Stimulated activated naive B cell treated with anti-CD40 and anti-IgM and Interleukin-4, amounts not matched to agents 10 μg/mL and 1 μg/mL and 100 μg/mL, for 72 hours (primary cell): ENCODE results near the gene PPP2R2B.

Experiments
- ATAC-seq, 2 donors: fragments of 150-1000 bp; cut with Tn5 transposase; replicated peaks; 2 replicates each; pipeline ENCODE4 v1.10.0; 2021; ENCODE audit warnings: moderate library complexity in 1 of 2
- DNase-seq: peaks from one replicate; pipeline ENCODE4 v3.0.0; 2021
- H3K27ac Mint-ChIP-seq: one replicate; pipeline ENCODE4 v1.8.0; 2022; ENCODE audit warnings: mild to moderate bottlenecking, mixed read lengths
- H3K27me3 Mint-ChIP-seq, 2 donors: one replicate each; pipeline ENCODE4 v1.8.0; 2022; ENCODE audit warnings: mixed read lengths in 2 of 2
- H3K36me3 Mint-ChIP-seq, 2 donors: one replicate each; pipeline ENCODE4 v1.8.0; 2022; ENCODE audit warnings: mixed read lengths in 2 of 2, mild to moderate bottlenecking in 1 of 2
- H3K4me1 Mint-ChIP-seq, 2 donors: one replicate each; pipeline ENCODE4 v1.8.0; 2022; ENCODE audit warnings: mixed read lengths in 2 of 2, mild to moderate bottlenecking in 1 of 2
- H3K4me3 Mint-ChIP-seq, 2 donors: one replicate each; pipeline ENCODE4 v1.8.0; 2022; ENCODE audit warnings: mild to moderate bottlenecking in 2 of 2, mixed read lengths in 2 of 2, moderate library complexity in 1 of 2
- H3K9me3 Mint-ChIP-seq, 2 donors: one replicate each; pipeline ENCODE4 v1.8.0; 2022; ENCODE audit warnings: mixed read lengths in 2 of 2, mild to moderate bottlenecking in 1 of 2

PPP2R2B gene

GRCh38 chr5:146796911-146797310 lies 81.6 kb downstream of the PPP2R2B start:
- DNase-seq (no peak), ATAC-seq (no peak)
- Mint-ChIP-seq H3K27me3 (no peaks in the 10 kb centered on the region), H3K4me1 (no peaks in the 10 kb centered on the region), H3K36me3 (no peaks in the 10 kb centered on the region), H3K4me3 (no peak overlapping the region), H3K27ac (no peak overlapping the region), H3K9me3 (no peaks in the 10 kb centered on the region)

- Mint-ChIP-seq H3K4me1 (no peaks in the 10 kb centered on the region), H3K4me3 (no peak overlapping the region), H3K27ac (no peak overlapping the region), H3K9me3 (no peaks in the 10 kb centered on the region), H3K27me3 (no peaks in the 10 kb centered on the region), H3K36me3 (no peaks in the 10 kb centered on the region)
- no peak for DNase-seq
- ATAC-seq, result no peak
These were observed 82.4 kb downstream of the PPP2R2B start for GRCh38 chr5:146796144-146796543.

DNA sequence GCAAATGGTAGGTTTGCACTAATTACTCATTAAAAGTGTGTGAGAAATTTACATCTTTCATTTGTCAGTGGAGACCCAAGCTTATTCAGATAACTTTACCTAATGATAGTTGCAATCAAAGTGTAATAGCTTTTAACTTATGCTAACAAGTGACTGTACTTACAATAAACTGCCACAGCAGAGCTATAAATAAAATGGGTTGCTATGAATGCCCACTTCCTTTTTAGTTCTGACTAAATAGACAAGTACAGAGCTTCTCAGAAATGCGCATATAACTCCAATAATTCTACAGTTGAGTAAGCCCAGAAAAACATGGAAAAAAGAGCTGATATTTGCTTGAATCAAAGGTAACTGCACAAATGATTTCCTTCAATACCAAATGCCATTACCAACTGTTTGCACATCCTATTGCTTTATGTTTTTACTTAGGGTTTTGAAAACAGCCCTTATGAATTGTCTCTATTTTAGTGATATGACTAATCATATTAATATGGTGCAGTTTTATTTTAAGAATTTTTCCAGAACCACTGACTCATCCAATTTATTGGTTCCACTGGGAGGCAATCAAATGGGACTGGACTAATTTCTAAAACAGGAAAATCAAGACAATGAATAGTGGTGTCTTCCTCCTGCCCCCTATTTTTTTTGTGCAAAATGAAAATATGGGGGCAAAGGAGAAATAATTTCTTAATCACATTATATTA lies 84.1 kb downstream of the PPP2R2B start:
- DNase-seq, result no peak
- peak; percentile 85 to 88 for ATAC-seq
- Mint-ChIP-seq H3K36me3 (no peaks in the 10 kb centered on the region), H3K4me3 (no peak overlapping the region), H3K27me3 (no peaks in the 10 kb centered on the region), H3K9me3 (no peaks in the 10 kb centered on the region), H3K4me1 (no peaks in the 10 kb centered on the region), H3K27ac (no peak overlapping the region)

DNA sequence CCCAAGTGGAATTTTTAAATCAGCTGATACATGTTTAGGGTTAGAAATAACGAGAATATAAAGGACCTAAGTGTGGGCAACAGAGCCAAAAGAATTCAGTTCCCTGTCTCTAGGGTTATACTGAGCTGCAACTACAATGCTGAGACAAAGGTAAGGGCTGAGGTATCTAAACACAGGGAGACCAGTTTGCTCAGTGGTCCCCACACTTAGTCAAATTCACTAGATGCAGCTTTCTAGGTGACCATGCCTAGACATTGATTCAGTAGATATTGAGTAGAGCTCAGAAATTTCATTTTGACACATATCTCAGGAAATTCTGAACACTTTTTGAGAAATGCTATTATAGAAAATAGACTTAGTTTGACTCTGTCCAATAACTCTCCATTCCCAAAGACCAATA lies 84.8 kb downstream of the PPP2R2B start:
- Mint-ChIP-seq H3K9me3 (no peaks in the 10 kb centered on the region), H3K27ac (no peak overlapping the region), H3K36me3 (no peaks in the 10 kb centered on the region), H3K4me1 (no peaks in the 10 kb centered on the region), H3K27me3 (no peaks in the 10 kb centered on the region), H3K4me3 (no peak overlapping the region)
- ATAC-seq (no peak), DNase-seq (no peak)

GRCh38 chr5:146791471-146791870 lies 87.1 kb downstream of the PPP2R2B start:
- no peaks in the 10 kb centered on the region for H3K27me3 Mint-ChIP-seq
- H3K36me3 Mint-ChIP-seq, result no peaks in the 10 kb centered on the region
- H3K4me1 Mint-ChIP-seq, result no peaks in the 10 kb centered on the region
- H3K27ac Mint-ChIP-seq, result no peak overlapping the region
- DNase-seq (no peak), ATAC-seq (no peak)
- H3K4me3 Mint-ChIP-seq, result no peak overlapping the region
- no peaks in the 10 kb centered on the region for H3K9me3 Mint-ChIP-seq

DNA sequence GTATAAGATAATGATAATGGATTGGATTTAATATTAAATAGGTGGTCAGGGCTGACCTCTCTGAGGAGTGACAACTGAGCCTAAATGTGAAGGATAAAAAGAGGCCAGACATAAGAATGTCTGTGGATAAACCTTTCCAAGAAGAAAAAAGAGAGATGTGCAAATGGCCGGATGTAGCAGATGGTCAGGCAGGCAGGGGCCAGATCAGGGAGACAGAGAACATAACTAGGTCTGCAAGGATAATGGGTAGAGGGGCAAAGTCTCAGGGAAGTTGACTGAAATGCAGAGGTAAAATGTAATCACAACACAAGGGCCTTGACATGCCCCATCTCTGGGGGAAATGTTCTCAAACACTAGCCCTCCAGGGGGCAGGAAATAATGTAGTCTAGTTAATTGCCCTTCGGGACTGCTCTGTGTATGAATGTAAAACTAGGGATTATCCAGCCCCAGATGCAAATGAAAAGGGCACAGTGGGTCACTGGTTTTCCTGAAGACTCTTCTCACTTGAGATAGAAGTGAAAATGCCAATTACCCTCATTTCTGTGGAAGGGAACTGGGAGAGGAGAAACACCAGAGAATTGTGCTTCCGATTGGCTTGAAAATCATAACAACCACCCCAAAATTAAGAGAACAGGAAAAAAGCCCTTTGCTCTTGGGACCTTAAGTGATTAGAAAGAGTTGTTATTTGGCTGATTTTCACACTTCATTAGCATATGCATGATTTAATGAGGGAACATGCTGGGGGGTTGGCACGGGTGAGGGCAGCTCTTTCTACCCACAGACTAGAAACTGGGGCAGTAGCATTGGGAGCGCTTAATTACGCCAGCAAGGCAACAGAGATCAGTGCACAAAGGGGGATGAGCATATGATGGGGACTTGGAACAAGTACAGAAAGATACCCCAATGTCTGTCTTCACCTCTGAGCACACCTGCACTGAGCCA lies 88.6 kb downstream of the PPP2R2B start:
- Mint-ChIP-seq H3K4me3 (no peak overlapping the region), H3K36me3 (no peaks in the 10 kb centered on the region), H3K27me3 (no peaks in the 10 kb centered on the region), H3K9me3 (no peaks in the 10 kb centered on the region), H3K4me1 (no peaks in the 10 kb centered on the region), H3K27ac (no peak overlapping the region)
- DNase-seq (no peak), ATAC-seq (no peak)

DNA sequence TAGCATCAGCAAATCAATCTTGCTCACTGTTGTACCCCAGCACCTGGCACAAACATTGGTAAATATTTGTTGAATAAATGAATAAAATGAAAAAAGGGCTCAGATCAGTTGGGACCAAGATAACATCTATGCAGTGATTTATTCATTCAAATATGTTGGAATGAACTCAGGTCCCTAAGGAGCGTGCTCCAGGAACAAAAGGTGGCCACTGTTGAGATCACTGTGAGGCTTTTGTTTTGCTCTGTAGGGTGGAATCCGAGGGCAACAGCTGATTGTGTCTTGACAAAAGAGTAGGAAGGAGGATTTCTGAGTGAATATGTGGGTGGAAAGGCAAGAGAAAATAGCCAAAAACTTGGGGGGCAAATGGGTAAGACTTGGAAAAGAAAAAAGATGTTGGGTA lies 89.7 kb downstream of the PPP2R2B start:
- Mint-ChIP-seq H3K9me3 (no peaks in the 10 kb centered on the region), H3K27me3 (no peaks in the 10 kb centered on the region), H3K36me3 (no peaks in the 10 kb centered on the region), H3K4me3 (no peak overlapping the region), H3K4me1 (no peaks in the 10 kb centered on the region), H3K27ac (no peak overlapping the region)
- DNase-seq (no peak), ATAC-seq (no peak)

DNA sequence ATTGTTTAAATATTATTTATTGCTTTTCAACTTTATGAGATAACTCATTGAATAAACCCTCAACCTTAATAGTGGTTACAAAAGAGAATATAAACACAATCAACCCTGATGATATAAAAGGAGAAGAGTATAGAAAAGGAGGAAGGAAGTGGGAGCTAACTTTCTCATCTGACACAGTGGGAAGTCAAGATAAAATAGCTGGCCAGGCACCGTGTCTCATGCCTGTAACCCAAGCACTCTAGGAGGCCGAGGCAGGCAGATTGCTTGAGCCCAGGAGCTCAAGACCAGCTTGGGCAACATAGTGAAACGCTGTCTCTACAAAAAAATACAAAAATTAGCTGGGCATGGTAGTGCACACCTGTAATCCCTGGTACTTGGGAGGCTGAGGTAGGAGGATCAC lies 93.5 kb downstream of the PPP2R2B start:
- Mint-ChIP-seq H3K9me3 (peaks cover 0 to 2% of the 10 kb centered on the region in 2 donors), H3K4me3 (no peak overlapping the region), H3K4me1 (no peaks in the 10 kb centered on the region), H3K36me3 (no peaks in the 10 kb centered on the region), H3K27me3 (no peaks in the 10 kb centered on the region), H3K27ac (no peak overlapping the region)
- DNase-seq, result no peak
- no peak for ATAC-seq

DNA sequence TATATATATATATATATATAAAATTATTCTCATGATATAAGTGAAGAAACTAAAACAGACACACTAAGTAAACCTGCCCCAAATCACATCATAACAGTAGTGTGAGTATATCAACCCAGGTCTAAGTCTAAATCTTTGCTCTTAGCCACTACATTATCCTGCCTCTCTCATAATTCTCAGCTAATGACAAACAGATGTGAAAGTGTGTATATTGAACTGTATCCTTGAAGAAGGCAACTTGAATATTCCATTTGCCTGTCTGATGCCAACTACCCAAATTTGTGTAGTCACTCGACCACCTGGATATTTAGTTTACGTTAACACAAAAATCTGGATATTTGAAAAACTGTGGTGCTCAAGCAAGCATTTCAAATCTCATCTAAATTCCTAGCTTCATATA lies 97.4 kb downstream of the PPP2R2B start:
- H3K9me3 Mint-ChIP-seq, result peaks cover 0 to 2% of the 10 kb centered on the region in 2 donors
- no peaks in the 10 kb centered on the region for H3K4me1 Mint-ChIP-seq
- no peak overlapping the region for H3K4me3 Mint-ChIP-seq
- ATAC-seq (no peak), DNase-seq (no peak)
- no peaks in the 10 kb centered on the region for H3K27me3 Mint-ChIP-seq
- H3K27ac Mint-ChIP-seq, result no peak overlapping the region
- H3K36me3 Mint-ChIP-seq, result no peaks in the 10 kb centered on the region

- peaks cover 0 to 2% of the 10 kb centered on the region in 2 donors for H3K9me3 Mint-ChIP-seq
- no peak overlapping the region for H3K4me3 Mint-ChIP-seq
- no peak for ATAC-seq
- H3K4me1 Mint-ChIP-seq, result no peaks in the 10 kb centered on the region
- no peak for DNase-seq
- no peaks in the 10 kb centered on the region for H3K36me3 Mint-ChIP-seq
- H3K27ac Mint-ChIP-seq, result no peak overlapping the region
- H3K27me3 Mint-ChIP-seq, result no peaks in the 10 kb centered on the region
These were observed 99.2 kb downstream of the PPP2R2B start for GRCh38 chr5:146779211-146779869.

- no peaks in the 10 kb centered on the region for H3K4me1 Mint-ChIP-seq
These were observed 99.8 kb downstream of the PPP2R2B start for GRCh38 chr5:146778795-146779194.

GRCh38 chr5:146778261-146778660 lies 100.3 kb downstream of the PPP2R2B start:
- H3K36me3 Mint-ChIP-seq, result no peaks in the 10 kb centered on the region
- no peak overlapping the region for H3K4me3 Mint-ChIP-seq
- no peaks in the 10 kb centered on the region for H3K27me3 Mint-ChIP-seq
- ATAC-seq (no peak), DNase-seq (no peak)
- no peak overlapping the region for H3K27ac Mint-ChIP-seq
- peaks cover 0 to 2% of the 10 kb centered on the region in 2 donors for H3K9me3 Mint-ChIP-seq
- H3K4me1 Mint-ChIP-seq, result no peaks in the 10 kb centered on the region

More at GRCh38 chr5:146778795-146779194, 99.8 kb downstream of the PPP2R2B start:
- DNase-seq, result no peak
- H3K27me3 Mint-ChIP-seq, result no peaks in the 10 kb centered on the region
- no peak overlapping the region for H3K4me3 Mint-ChIP-seq
- no peak overlapping the region for H3K27ac Mint-ChIP-seq
- H3K9me3 Mint-ChIP-seq, result peaks cover 0 to 2% of the 10 kb centered on the region in 2 donors
- ATAC-seq, result no peak
- H3K36me3 Mint-ChIP-seq, result no peaks in the 10 kb centered on the region

DNA sequence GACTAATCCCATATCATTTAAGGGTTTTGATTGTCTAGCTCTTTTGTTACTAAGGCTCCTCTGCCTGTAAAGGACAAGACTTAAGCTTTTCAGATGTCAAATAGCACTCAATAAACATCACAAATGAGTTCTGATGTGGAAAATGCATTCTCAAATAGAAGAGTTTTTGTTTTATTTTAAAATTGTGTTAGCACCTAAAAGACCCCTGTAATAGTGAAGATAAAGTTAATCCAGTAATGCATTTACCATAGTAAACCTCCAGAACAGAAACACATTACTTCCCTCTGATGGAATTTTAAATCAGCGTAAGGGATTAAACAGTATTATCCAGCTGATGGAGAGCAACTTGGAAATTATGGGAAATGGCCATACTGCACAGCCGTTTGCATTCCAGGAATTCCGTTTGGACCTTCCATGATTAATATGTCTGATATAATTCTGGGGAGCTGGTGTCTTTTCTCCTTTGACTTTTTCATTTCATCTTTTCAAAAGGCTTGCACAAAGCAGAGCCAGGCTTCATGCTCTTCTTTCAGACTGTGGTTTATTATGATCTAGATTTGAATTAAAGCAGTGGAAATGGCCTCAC lies 105.6 kb downstream of the PPP2R2B start:
- H3K36me3 Mint-ChIP-seq, result no peaks in the 10 kb centered on the region
- no peak overlapping the region for H3K4me3 Mint-ChIP-seq
- no peak overlapping the region for H3K27ac Mint-ChIP-seq
- H3K4me1 Mint-ChIP-seq, result no peaks in the 10 kb centered on the region
- ATAC-seq (no peak), DNase-seq (no peak)
- H3K9me3 Mint-ChIP-seq, result peaks cover 0 to 4% of the 10 kb centered on the region in 2 donors
- no peaks in the 10 kb centered on the region for H3K27me3 Mint-ChIP-seq

GRCh38 chr5:146770980-146771379 lies 107.6 kb downstream of the PPP2R2B start:
- Mint-ChIP-seq H3K27me3 (no peaks in the 10 kb centered on the region), H3K9me3 (peaks cover 0 to 4% of the 10 kb centered on the region in 2 donors), H3K4me1 (no peaks in the 10 kb centered on the region), H3K36me3 (no peaks in the 10 kb centered on the region), H3K27ac (no peak overlapping the region), H3K4me3 (no peak overlapping the region)
- no peak for DNase-seq
- ATAC-seq, result no peak
